PC-9 (cell line): ENCODE data around the gene KRT14. TPM values are rescaled to one million over a fixed set of nuclear protein-coding genes. Genes with fewer than 3 reads are reported as not detected.
"Not testable (repeated sequence)": the region's sequence is repeated elsewhere in the genome, so short reads cannot be mapped to it uniquely, and the experiment has no call there.

Source experiments
- BruUV-seq: library from RNA; stranded (reverse); fragments of 400-500 nt; replicated peaks from 2 replicates; lab custom pipeline; 2021; lab: Mats Ljungman, UMichigan
- CTCF ChIA-PET: fragments of 300-600 bp; sonication (Branson Sonifier 250); formaldehyde crosslinking; loops from one replicate; lab custom pipeline; 2022; ENCODE audit warnings: antibody characterized with exemption; lab: Charles Lee
- POLR2A ChIA-PET: fragments of 300-600 bp; sonication (Branson Sonifier 250); formaldehyde crosslinking; loops from one replicate; lab custom pipeline; 2022; ENCODE audit warnings: antibody characterized with exemption; ENCODE audit not compliant: unreplicated experiment; lab: Charles Lee
- DNase-seq, 2 experiments: peaks; one replicate each; pipeline versions ENCODE4 v3.0.0 to v3.0.0-alpha.2; 2015 to 2022; ENCODE audit warnings: mixed read lengths in 1 of 2
- H2AFZ ChIP-seq: fragments of 200-600 bp; sonication (generic); 2 replicates; pipeline ENCODE4 v1.8.1; 2017; ENCODE audit warnings: antibody characterized with exemption
- H3F3A ChIP-seq: fragments of 200-600 bp; sonication (generic); 2 replicates; pipeline ENCODE4 v1.8.1; 2017; ENCODE audit warnings: antibody characterized with exemption, mild to moderate bottlenecking, low read depth; ENCODE audit not compliant: insufficient read depth
- H3K27ac ChIP-seq: fragments of 200-600 bp; sonication (generic); 2 replicates; pipeline ENCODE4 v1.6.1; 2016; ENCODE audit warnings: mixed run types
- H3K27me3 ChIP-seq: fragments of 200-600 bp; sonication (generic); 2 replicates; pipeline ENCODE4 v1.6.1; 2016; ENCODE audit warnings: low read depth, mixed run types; ENCODE audit not compliant: insufficient read depth
- H3K36me3 ChIP-seq: fragments of 200-600 bp; sonication (generic); 2 replicates; pipeline ENCODE4 v1.6.1; 2016; ENCODE audit warnings: low read depth, mixed run types
- H3K4me1 ChIP-seq: fragments of 200-600 bp; sonication (generic); replicated peaks from 2 replicates; pipeline ENCODE4 v1.6.1; 2016; ENCODE audit warnings: mixed run types; ENCODE audit not compliant: insufficient read depth
- H3K4me2 ChIP-seq: fragments of 200-600 bp; sonication (generic); 2 replicates; pipeline ENCODE4 v1.6.1; 2017; ENCODE audit warnings: mixed run types
- H3K4me3 ChIP-seq: fragments of 200-600 bp; sonication (generic); 2 replicates; pipeline ENCODE4 v1.6.1; 2016; ENCODE audit warnings: mixed run types
- H3K79me2 ChIP-seq: fragments of 200-600 bp; sonication (generic); 2 replicates; pipeline ENCODE4 v1.6.1; 2017; ENCODE audit warnings: low read depth, mixed run types
- H3K9me2 ChIP-seq: fragments of 200-600 bp; sonication (generic); 2 replicates; pipeline ENCODE4 v1.8.1; 2017; ENCODE audit warnings: mild to moderate bottlenecking; ENCODE audit not compliant: insufficient read depth
- H3K9me3 ChIP-seq: fragments of 200-600 bp; sonication (generic); 2 replicates; pipeline ENCODE4 v1.8.1; 2016; ENCODE audit warnings: low read depth; ENCODE audit not compliant: insufficient read depth
- H4K20me1 ChIP-seq: fragments of 200-600 bp; sonication (generic); 2 replicates; pipeline ENCODE4 v1.8.1; 2017; ENCODE audit not compliant: insufficient read depth
- CTCF ChIP-seq: fragments of 200-600 bp; sonication (generic); conservative IDR thresholded peaks from 2 replicates; pipeline ENCODE4 v1.6.1; 2017; ENCODE audit warnings: mixed run types, antibody characterized with exemption, mild to moderate bottlenecking, moderate library complexity
- EZH2 ChIP-seq: fragments of 200-600 bp; sonication (generic); IDR thresholded peaks from 2 replicates; pipeline ENCODE4 v1.8.0; 2017; ENCODE audit warnings: antibody characterized with exemption, low read depth
- intact Hi-C: fragments of 100-400 bp; cut with micrococcal nuclease; formaldehyde crosslinking; loops from one replicate; pipeline ENCODE4 v1.10.0; 2022; ENCODE audit not compliant: unreplicated experiment
- total RNA-seq: library from RNA; stranded (reverse); gene quantifications from 2 replicates; pipeline ENCODE4 v1.2.3, GENCODE V29; 2021

The KRT14 gene
- total RNA-seq, 1 experiment from 2014 or later, result 2.2 TPM

GRCh38 chr17:41625602-41626001 is 38.9 kb upstream of the KRT14 start:
- CTCF ChIA-PET, result no interaction called here
- H3K4me1 ChIP-seq, result peaks cover 8% of the 10 kb centered on the region

GRCh38 chr17:41624208-41625101 is 37.8 kb upstream of the KRT14 start, which contains the start of gene KRT17:
Gene KRT17 (minus strand): TSS chr17:41624575. CDS start chr17:41624509, 66 bp downstream.
- intact Hi-C loops, result loop anchor here (2.0 to 5.0 kb wide), 3 partner anchors 22 to 47 kb away; no protein-coding TSS in a partner anchor
- H3K9me2 ChIP-seq, result no peaks in the 10 kb centered on the region
- H2AFZ ChIP-seq, result no peak within 1 kb of the TSS
- H3K79me2 ChIP-seq, result no peaks in the 10 kb centered on the region
- H3K27ac ChIP-seq, result no peak within 1 kb of the TSS
- peak within 1 kb of the TSS; percentile 14; the same call in 1 of the 2 replicates for H3K4me2 ChIP-seq
- H3F3A ChIP-seq, result no peaks in the 10 kb centered on the region
- BruUV-seq, result TSS peak; percentile 97
- H3K4me3 ChIP-seq, result no peak within 1 kb of the TSS
- peaks cover 8% of the 10 kb centered on the region for H3K4me1 ChIP-seq
- POLR2A ChIA-PET, result no interaction called here
- peak in 1 of 2 experiments; percentile 76 for DNase-seq
- no peaks in the 10 kb centered on the region for H3K9me3 ChIP-seq
- no peaks in the 10 kb centered on the region for H3K36me3 ChIP-seq
- H3K27me3 ChIP-seq, result no peaks in the 10 kb centered on the region
- no peaks in the 10 kb centered on the region for H4K20me1 ChIP-seq
- CTCF ChIA-PET, result no interaction called here
- TF ChIP-seq EZH2, result no peak
- TF ChIP-seq CTCF, result no peak

More at GRCh38 chr17:41625602-41626001, 38.9 kb upstream of the KRT14 start:
- H2AFZ ChIP-seq, result no peak overlapping the region
- no peaks in the 10 kb centered on the region for H3K9me2 ChIP-seq
- TF ChIP-seq CTCF (no peak), EZH2 (no peak)
- POLR2A ChIA-PET, result no interaction called here
- H3K27ac ChIP-seq, result no peak overlapping the region
- H3K4me3 ChIP-seq, result no peak overlapping the region
- H3K79me2 ChIP-seq, result no peaks in the 10 kb centered on the region
- BruUV-seq, result no TSS peak
- no peaks in the 10 kb centered on the region for H3F3A ChIP-seq
- H3K4me2 ChIP-seq, result no peak overlapping the region
- no peaks in the 10 kb centered on the region for H3K27me3 ChIP-seq
- DNase-seq, result peak; percentile 54 to 90
- H3K9me3 ChIP-seq, result no peaks in the 10 kb centered on the region
- no peaks in the 10 kb centered on the region for H3K36me3 ChIP-seq
- no peaks in the 10 kb centered on the region for H4K20me1 ChIP-seq
- intact Hi-C loops, result loop anchor here (2.0 kb wide), 2 partner anchors 21 to 29 kb away; no protein-coding TSS in a partner anchor

GRCh38 chr17:41623184-41623861 is 36.6 kb upstream of the KRT14 start:
- not testable (repeated sequence) for H3K9me2 ChIP-seq, H3K79me2 ChIP-seq, H3K4me3 ChIP-seq, BruUV-seq, H3F3A ChIP-seq, H3K9me3 ChIP-seq, H2AFZ ChIP-seq, H3K27me3 ChIP-seq, DNase-seq, H3K36me3 ChIP-seq, H3K27ac ChIP-seq, H4K20me1 ChIP-seq
- Histone ChIP-seq H3K4me2 (peak overlapping the region; percentile 14; the same call in 1 of the 2 replicates), H3K4me1 (peaks cover 18% of the 10 kb centered on the region)
- intact Hi-C loops, result loop anchor here (5.0 kb wide), 1 partner anchor 46 kb away; no protein-coding TSS in a partner anchor
- ChIA-PET CTCF (interaction anchor here (0.6 to 0.7 kb wide), 2 partner anchors 30 to 218 kb away, joined by 3 to 4 read pairs; no protein-coding TSS in a partner anchor), POLR2A (interaction anchor here (0.5 kb wide), 1 partner anchor 93 kb away, joined by 5 read pairs; no protein-coding TSS in a partner anchor)

GRCh38 chr17:41622340-41623183 is 35.9 kb upstream of the KRT14 start:
- intact Hi-C loops, result loop anchor here (5.0 kb wide), 1 partner anchor 45 kb away; no protein-coding TSS in a partner anchor
- not testable (repeated sequence) for H3K27ac ChIP-seq, H2AFZ ChIP-seq, H3K4me3 ChIP-seq, H3K9me3 ChIP-seq, DNase-seq, H3F3A ChIP-seq, H3K79me2 ChIP-seq, H4K20me1 ChIP-seq, BruUV-seq, H3K36me3 ChIP-seq, H3K27me3 ChIP-seq, H3K9me2 ChIP-seq
- Histone ChIP-seq H3K4me2 (peak overlapping the region; percentile 14; the same call in 1 of the 2 replicates), H3K4me1 (peaks cover 25% of the 10 kb centered on the region)
- ChIA-PET POLR2A (interaction anchor here (0.6 kb wide), 2 partner anchors 92 to 101 kb away, joined by 3 to 20 read pairs; no protein-coding TSS in a partner anchor), CTCF (interaction anchor here (0.7 kb wide), 1 partner anchor 30 kb away, joined by 3 read pairs; no protein-coding TSS in a partner anchor)
